SK-N-SH (cell line): ENCODE measurements around the gene DPP4.

ENCODE experiments used
- CHD2 ChIP-seq: fragments of 150-350 bp; IDR thresholded peaks from 2 replicates; pipeline ENCODE4 v1.6.1; 2018; ENCODE audit warnings: low read length; ENCODE audit not compliant: partially characterized antibody
- CTCF ChIP-seq: fragments of 200-600 bp; sonication (generic); IDR thresholded peaks from 2 replicates; pipeline ENCODE4 v1.6.1; 2017; ENCODE audit warnings: antibody characterized with exemption, mild to moderate bottlenecking, moderate library complexity
- EP300 ChIP-seq, 2 experiments: IDR thresholded peaks; 2 replicates each; pipeline versions ENCODE4 v1.4.0 to v1.6.1; 2012; ENCODE audit warnings: borderline replicate concordance in 1 of 2, low read depth in 1 of 2, low read length in 1 of 2
- JUND ChIP-seq: IDR thresholded peaks from 2 replicates; pipeline ENCODE4 v1.4.0; 2012
- MEF2A ChIP-seq: IDR thresholded peaks from 2 replicates; pipeline ENCODE4 v1.4.0; 2012; ENCODE audit warnings: low read depth, borderline replicate concordance
- MXI1 ChIP-seq: IDR thresholded peaks from 2 replicates; pipeline ENCODE4 v1.6.1; 2012; ENCODE audit warnings: mild to moderate bottlenecking, low read depth, low read length, improper control_type of control experiment
- NRF1 ChIP-seq: IDR thresholded peaks from 2 replicates; pipeline ENCODE4 v1.6.1; 2012; ENCODE audit warnings: low read depth, mild to moderate bottlenecking, low read length
- POLR2AphosphoS5 ChIP-seq: IDR thresholded peaks from 2 replicates; pipeline ENCODE4 v1.6.1; 2012; ENCODE audit warnings: low read depth, low read length
- RAD21 ChIP-seq: IDR thresholded peaks from 2 replicates; pipeline ENCODE4 v1.6.1; 2012; ENCODE audit warnings: mild to moderate bottlenecking, low read length
- RCOR1 ChIP-seq: fragments of 150-350 bp; IDR thresholded peaks from 2 replicates; pipeline ENCODE4 v1.6.1; 2017; ENCODE audit warnings: antibody characterized with exemption, low read length
- REST ChIP-seq: IDR thresholded peaks from 2 replicates; pipeline ENCODE4 v1.6.1; 2012; ENCODE audit warnings: mild to moderate bottlenecking, low read depth, low read length, moderate library complexity
- RFX5 ChIP-seq: IDR thresholded peaks from 2 replicates; pipeline ENCODE4 v1.6.1; 2012; ENCODE audit warnings: mild to moderate bottlenecking, improper control_type of control experiment, low read length
- USF1 ChIP-seq: IDR thresholded peaks from 2 replicates; pipeline ENCODE4 v1.4.0; 2012; ENCODE audit warnings: low read depth, borderline replicate concordance

GRCh38 chr2:161999321-161999720 is 74.7 kb downstream of the DPP4 start:
- TF ChIP-seq CTCF (no peak), MEF2A (no peak), NRF1 (no peak), USF1 (no peak), EP300 (IDR thresholded peaks at IDR 0.05; ENCODE audit: borderline replicate concordance in 1 of 2, low read depth in 1 of 2, low read length in 1 of 2) (no peak), JUND (no peak), RAD21 (no peak), RCOR1 (no peak), POLR2AphosphoS5 (no peak), CHD2 (no peak), RFX5 (no peak), REST (no peak), MXI1 (no peak)
